Peyer's patch (tissue), 4 donors: ENCODE results near the gene UBE2E3.
A peak's percentile ranks its signal among the peaks of the same experiment; 100 is the strongest.

Source experiments
- CTCF ChIP-seq, 6 experiments: fragments of 450-650 bp in 4 of 6; fragments of 200-600 bp in 2 of 6; sonication (generic) in 1 of 6; IDR thresholded peaks; one replicate each; pipeline ENCODE4 v1.5.1; 2017 to 2019; ENCODE audit warnings: antibody characterized with exemption in 6 of 6, mild to moderate bottlenecking in 3 of 6, moderate library complexity in 1 of 6
- POLR2A ChIP-seq, 2 donors: fragments of 450-650 bp; IDR thresholded peaks; one replicate each; pipeline ENCODE4 v1.5.1; 2017; ENCODE audit warnings: antibody characterized with exemption in 2 of 2, mild to moderate bottlenecking in 2 of 2, moderate library complexity in 2 of 2

- TF ChIP-seq CTCF (IDR thresholded peaks at IDR 0.05) (peak; percentile 31 to 67 (median 57)), POLR2A (IDR thresholded peaks at IDR 0.05) (no peak)
Measured at GRCh38 chr2:181104512-181105115, 124.2 kb downstream of the UBE2E3 start.
